Pancreas (tissue), 10 donors: Measurements from ENCODE around the gene RTN3. TPM values are rescaled to one million over a fixed set of nuclear protein-coding genes. Genes with fewer than 3 reads are reported as not detected.

Source experiments
- ATAC-seq, 4 donors: fragments of 200-7000 bp; cut with Tn5 transposase; one replicate each; pipeline versions ENCODE4 v1.8.0 to v1.9.1; 2020; ENCODE audit warnings: mild to moderate bottlenecking in 4 of 4, moderate library complexity in 4 of 4
- DNase-seq, 6 donors: peaks; one replicate each; pipeline ENCODE4 v3.0.0-alpha.2; 2020
- FAIRE-seq: peaks from 2 replicates; lab custom pipeline; 2012; peaks lifted over from hg19 to GRCh38; lab: Jason Lieb, UNC
- H3K27ac ChIP-seq, 4 donors: fragments of 200-600 bp; sonication (generic); 1 replicate in 3 of 4; 2 replicates in 1 of 4; pipeline versions ENCODE4 v1.5.0 to v1.8.0; 2020
- H3K27me3 ChIP-seq, 4 donors: fragments of 200-600 bp; one replicate each; pipeline ENCODE4 v1.8.0; 2021
- H3K36me3 ChIP-seq, 3 donors: fragments of 200-600 bp; sonication (generic) in 1 of 3; one replicate each; pipeline versions ENCODE4 v1.5.0 to v1.8.0; 2020 to 2021
- H3K4me1 ChIP-seq, 3 donors: fragments of 200-600 bp; one replicate each; pipeline ENCODE4 v1.8.0; 2021
- H3K4me3 ChIP-seq, 4 donors: fragments of 200-600 bp; sonication (generic) in 2 of 4; one replicate each; pipeline versions ENCODE4 v1.5.0 to v1.8.0; 2020 to 2021
- H3K9me3 ChIP-seq, 4 donors: fragments of 200-600 bp; one replicate each; pipeline ENCODE4 v1.8.0; 2021
- CTCF ChIP-seq, 4 donors: fragments of 200-600 bp; sonication (generic) in 3 of 4; IDR thresholded peaks; one replicate each; pipeline versions ENCODE4 v1.5.0 to v1.8.0; 2021; ENCODE audit warnings: antibody characterized with exemption in 4 of 4
- WGBS, 2 donors: extraction: QIAGEN DNeasy Blood & Tissue Kit; methylation state at CpG; one replicate each; pipeline ENCODE4 v1.1.7; 2013; 5-methylcytosine and 5-hydroxymethylcytosine counted together
- intact Hi-C, 3 donors: fragments of 100-400 bp; cut with DNase I; formaldehyde crosslinking; loops; one replicate each; pipeline versions ENCODE4 v1.11.1 to v1.14.2; 2022
- polyA plus RNA-seq, 2 donors: library from polyadenylated mRNA; stranded (reverse); fragments of 200-250 nt; gene quantifications; one replicate each; pipeline ENCODE4 v1.2.3, GENCODE V29; 2013
- total RNA-seq, 6 donors: library from RNA; stranded (reverse); fragmentation: NEBNext Ultra II Directional in 4 of 6; extraction: Animal tissue kit (Norgen Biotek cat#: 25700) in 4 of 6; gene quantifications; one replicate each; pipeline versions ENCODE4 v1.2.1 to v1.2.4, GENCODE V29; 2021 to 2023
- donor health status: healthy with polysubstance abuse.
- donor health status: DM: no; HTN: no; CAD: no; lungs with moderate emphysema.
- donor health status: DM: no; HTN: no; CAD: no.
- donor health status: control.
- donor health status: control.
- donor health status: Bipolar disorder and iron deficiency.
- donor health status: DM: yes; HTN: yes; CAD: no.
- donor health status: DM: no; HTN: no; CAD: no.
- donor health status: DM: no; HTN: no; CAD: no.
- donor health status: DM: yes; HTN: yes; CAD: no.

Gene RTN3
- total and polyA plus RNA-seq, 8 donors = 40.2 to 79.6 (median 63.9) TPM

DNA sequence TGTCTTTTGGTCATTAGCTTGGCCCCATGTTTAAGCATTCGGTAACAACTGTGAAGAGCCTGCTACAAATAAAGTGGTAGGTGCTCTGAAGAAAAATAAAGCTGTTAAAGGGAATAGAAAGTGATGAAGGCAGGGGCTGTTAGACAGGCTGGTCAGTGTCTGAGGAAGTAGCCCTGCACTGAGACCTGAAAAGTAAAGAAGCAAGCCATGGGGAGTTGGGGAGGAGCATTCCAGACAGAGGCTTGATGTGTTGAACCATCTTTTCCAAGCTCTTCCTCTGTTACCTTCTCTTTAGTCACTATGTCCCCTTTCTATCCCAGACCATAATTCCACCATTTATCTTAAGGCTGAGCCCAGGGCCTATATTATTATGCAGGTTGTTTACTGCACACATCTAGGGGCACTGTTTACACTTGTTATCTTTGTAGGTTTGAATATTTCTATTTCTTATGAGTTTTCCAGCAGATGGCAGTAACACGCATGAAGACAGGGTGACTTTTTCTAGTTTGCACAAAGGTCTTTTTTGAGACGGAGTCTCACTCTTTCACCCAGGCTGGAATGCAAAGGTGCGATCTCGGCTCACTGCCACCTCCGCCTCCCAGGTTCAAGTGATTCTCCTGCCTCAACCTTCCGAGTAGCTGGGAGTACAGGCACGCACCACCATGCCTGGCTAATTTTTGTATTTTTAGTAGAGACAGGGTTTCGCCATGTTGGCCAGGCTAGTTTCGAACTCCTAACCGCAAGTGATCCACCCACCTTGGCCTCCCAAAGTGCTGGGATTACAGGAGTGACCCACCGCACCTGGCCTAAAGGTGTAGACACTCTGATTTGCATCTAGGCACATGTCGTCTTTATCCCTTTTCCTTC, 64.2 kb downstream of the RTN3 start:
- Histone ChIP-seq H3K36me3 (peaks cover 0 to 5% (median 0%) of the 10 kb centered on the region in 3 donors), H3K9me3 (no peaks in the 10 kb centered on the region), H3K4me1 (peaks cover 0 to 3% (median 0%) of the 10 kb centered on the region in 3 donors), H3K27me3 (no peaks in the 10 kb centered on the region), H3K27ac (no peak overlapping the region), H3K4me3 (no peak overlapping the region)
- ATAC-seq (peak in 3 of 4 donors; percentile 38 to 63 (median 53)), FAIRE-seq (no peak), DNase-seq (no peak)
- WGBS, 2 donors = 65 to 66% methylated on average over 13 of the region's 13 CpGs
- no peak for TF ChIP-seq CTCF (IDR thresholded peaks at IDR 0.05)
- intact Hi-C loops = no loop called here

GRCh38 chr11:63747011-63747410, 65.7 kb downstream of the RTN3 start:
- H3K9me3 ChIP-seq = no peaks in the 10 kb centered on the region

DNA sequence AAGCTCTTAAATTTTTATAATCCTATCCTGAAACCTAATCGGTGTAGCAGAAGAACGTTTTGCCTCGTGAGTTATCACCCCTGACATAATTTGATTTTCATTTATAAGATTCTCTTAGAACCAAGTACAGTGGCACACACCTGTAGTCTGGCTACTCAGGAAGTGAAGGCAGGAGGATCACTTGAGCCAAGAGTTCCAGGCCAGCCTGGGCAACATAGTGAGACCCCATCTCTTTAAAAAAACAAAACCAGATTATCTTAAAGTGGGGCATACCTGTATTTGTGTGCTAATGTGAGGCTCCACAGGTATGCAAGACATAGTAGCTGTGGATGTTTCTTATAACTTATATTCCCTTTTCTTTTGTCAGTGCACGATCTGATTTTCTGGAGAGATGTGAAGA, 68.3 kb downstream of the RTN3 start:
- TF ChIP-seq CTCF (IDR thresholded peaks at IDR 0.05) = no peak
- FAIRE-seq = no peak
- peaks cover 0 to 13% (median 3%) of the 10 kb centered on the region in 3 donors for H3K36me3 ChIP-seq

More at GRCh38 chr11:63747011-63747410, 65.7 kb downstream of the RTN3 start:
- no peak for DNase-seq
- peaks cover 0 to 13% (median 0%) of the 10 kb centered on the region in 3 donors for H3K36me3 ChIP-seq
- H3K27ac ChIP-seq = no peak overlapping the region
- H3K4me1 ChIP-seq = peaks cover 0 to 3% (median 0%) of the 10 kb centered on the region in 3 donors
- no peak overlapping the region for H3K4me3 ChIP-seq
- no peak for FAIRE-seq
- 66 to 71% methylated on average over 3 of the region's 3 CpGs for WGBS, 2 donors
- intact Hi-C loops = no loop called here
- ATAC-seq = no peak
- H3K27me3 ChIP-seq = no peaks in the 10 kb centered on the region
- TF ChIP-seq CTCF (IDR thresholded peaks at IDR 0.05) = no peak

DNA sequence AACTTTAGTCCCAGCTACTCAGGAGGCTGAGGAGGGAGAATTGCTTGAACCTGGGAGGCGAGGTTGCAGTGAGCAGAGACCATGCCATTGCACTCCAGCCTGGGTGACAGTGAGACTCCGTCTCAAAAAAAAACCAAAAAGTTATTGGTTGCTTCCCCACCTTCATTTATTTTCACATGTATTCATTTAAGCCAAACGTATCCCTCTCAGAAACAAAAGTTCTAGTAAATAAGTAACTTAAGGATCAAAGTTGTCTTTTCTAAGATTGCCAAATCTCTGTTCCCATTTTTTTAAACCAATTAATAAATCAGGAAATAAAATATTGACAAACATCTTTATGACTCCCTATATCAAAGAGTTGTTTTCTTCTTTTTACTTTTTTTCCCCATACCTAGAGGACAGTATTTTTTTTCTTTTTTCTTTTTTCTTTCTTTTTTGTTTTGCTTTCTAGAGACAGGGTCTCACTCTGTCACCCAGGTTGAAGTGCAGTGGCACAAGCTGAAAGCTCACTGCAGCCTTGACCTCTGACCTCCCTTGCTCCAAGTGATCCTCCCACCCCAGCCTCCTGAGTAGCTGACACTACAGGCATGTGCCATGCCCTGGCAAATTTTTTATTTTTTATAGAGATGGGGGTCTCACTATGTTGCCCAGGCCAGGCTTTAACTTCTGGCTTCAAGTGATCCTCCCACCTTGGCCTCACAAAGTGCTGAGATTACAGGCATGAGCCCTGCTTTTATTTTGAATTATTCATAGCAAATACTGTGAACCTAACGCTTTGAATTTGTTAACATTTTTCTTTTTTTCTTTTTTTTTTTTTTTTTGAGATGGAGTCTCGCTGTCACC, 75.8 kb downstream of the RTN3 start:
- no peaks in the 10 kb centered on the region for H3K27me3 ChIP-seq
- FAIRE-seq = no peak
- intact Hi-C loops = no loop called here
- 67 to 74% methylated on average over 5 of the region's 5 CpGs for WGBS, 2 donors
- H3K27ac ChIP-seq = no peak overlapping the region
- no peaks in the 10 kb centered on the region for H3K9me3 ChIP-seq
- no peak for ATAC-seq
- no peak for TF ChIP-seq CTCF (IDR thresholded peaks at IDR 0.05)
- peaks cover 0 to 18% (median 3%) of the 10 kb centered on the region in 3 donors for H3K36me3 ChIP-seq
- no peak overlapping the region for H3K4me3 ChIP-seq
- no peak for DNase-seq
- peaks cover 0 to 6% (median 4%) of the 10 kb centered on the region in 3 donors for H3K4me1 ChIP-seq

More for the DNA sequence above, 68.3 kb downstream of the RTN3 start:
- no peak for ATAC-seq
- H3K4me3 ChIP-seq = no peak overlapping the region
- no peak overlapping the region for H3K27ac ChIP-seq
- H3K9me3 ChIP-seq = no peaks in the 10 kb centered on the region
- intact Hi-C loops = no loop called here
- no peaks in the 10 kb centered on the region for H3K27me3 ChIP-seq
- DNase-seq = no peak
- 79 to 87% methylated on average over 4 of the region's 4 CpGs for WGBS, 2 donors
- H3K4me1 ChIP-seq = peaks cover 0 to 3% (median 0%) of the 10 kb centered on the region in 3 donors
